Stimulated activated effector memory CD8-positive, alpha-beta T cell treated with anti-CD3 and anti-CD28 coated beads, Interleukin-12 subunit alpha, Interleukin-12 subunit beta, amount 100 ng/mL, for 72 hours (primary cell): ENCODE measurements around the gene THSD4.

Source experiments
- ATAC-seq: fragments of 150-1000 bp; cut with Tn5 transposase; 2 replicates; pipeline ENCODE4 v1.10.0; 2021
- DNase-seq, 2 donors: peaks; one replicate each; pipeline ENCODE4 v3.0.0; 2021 to 2022; ENCODE audit warnings: low spot score in 2 of 2
- H3K27ac Mint-ChIP-seq: one replicate; pipeline ENCODE4 v1.8.0; 2022; ENCODE audit warnings: mild to moderate bottlenecking, mixed read lengths
- H3K36me3 Mint-ChIP-seq: one replicate; pipeline ENCODE4 v1.8.0; 2022; ENCODE audit warnings: mild to moderate bottlenecking, mixed read lengths
- H3K4me1 Mint-ChIP-seq: one replicate; pipeline ENCODE4 v1.8.0; 2022; ENCODE audit warnings: mixed read lengths
- H3K4me3 Mint-ChIP-seq: one replicate; pipeline ENCODE4 v1.8.0; 2022; ENCODE audit warnings: mild to moderate bottlenecking, mixed read lengths
- H3K9me3 Mint-ChIP-seq: one replicate; pipeline ENCODE4 v1.8.0; 2022; ENCODE audit warnings: mixed read lengths

The THSD4 gene

GRCh38 chr15:71634820-71635560 is 519.7 kb downstream of the THSD4 start:
- no peaks in the 10 kb centered on the region for H3K9me3 Mint-ChIP-seq
- no peaks in the 10 kb centered on the region for H3K36me3 Mint-ChIP-seq
- DNase-seq (no peak), ATAC-seq (no peak)
- H3K4me1 Mint-ChIP-seq: no peaks in the 10 kb centered on the region
- no peak overlapping the region for H3K27ac Mint-ChIP-seq
- H3K4me3 Mint-ChIP-seq: no peak overlapping the region

GRCh38 chr15:71635735-71636134 is 520.5 kb downstream of the THSD4 start:
- no peak overlapping the region for H3K4me3 Mint-ChIP-seq

GRCh38 chr15:71638876-71639275 is 523.6 kb downstream of the THSD4 start:
- no peak overlapping the region for H3K4me3 Mint-ChIP-seq
- ATAC-seq: no peak
- H3K9me3 Mint-ChIP-seq: no peaks in the 10 kb centered on the region
- H3K36me3 Mint-ChIP-seq: no peaks in the 10 kb centered on the region
- H3K4me1 Mint-ChIP-seq: no peaks in the 10 kb centered on the region
- no peak overlapping the region for H3K27ac Mint-ChIP-seq
- DNase-seq: no peak

More at GRCh38 chr15:71635735-71636134, 520.5 kb downstream of the THSD4 start:
- H3K4me1 Mint-ChIP-seq: no peaks in the 10 kb centered on the region
- H3K27ac Mint-ChIP-seq: no peak overlapping the region
- H3K9me3 Mint-ChIP-seq: no peaks in the 10 kb centered on the region
- ATAC-seq: no peak
- H3K36me3 Mint-ChIP-seq: no peaks in the 10 kb centered on the region
- DNase-seq: no peak

- H3K4me3 Mint-ChIP-seq: no peak overlapping the region
- H3K27ac Mint-ChIP-seq: no peak overlapping the region
- ATAC-seq (no peak), DNase-seq (no peak)
- H3K9me3 Mint-ChIP-seq: no peaks in the 10 kb centered on the region
- no peaks in the 10 kb centered on the region for H3K36me3 Mint-ChIP-seq
- no peaks in the 10 kb centered on the region for H3K4me1 Mint-ChIP-seq
These were observed 524.2 kb downstream of the THSD4 start for GRCh38 chr15:71639471-71639870.

GRCh38 chr15:71643918-71644317 is 528.6 kb downstream of the THSD4 start:
- ATAC-seq (no peak), DNase-seq (no peak)
- no peak overlapping the region for H3K4me3 Mint-ChIP-seq
- no peaks in the 10 kb centered on the region for H3K4me1 Mint-ChIP-seq
- H3K9me3 Mint-ChIP-seq: peaks cover 3% of the 10 kb centered on the region
- H3K27ac Mint-ChIP-seq: no peak overlapping the region
- H3K36me3 Mint-ChIP-seq: no peaks in the 10 kb centered on the region

- no peak overlapping the region for H3K27ac Mint-ChIP-seq
- H3K4me3 Mint-ChIP-seq: no peak overlapping the region
- ATAC-seq (no peak), DNase-seq (no peak)
- peaks cover 3% of the 10 kb centered on the region for H3K9me3 Mint-ChIP-seq
- no peaks in the 10 kb centered on the region for H3K4me1 Mint-ChIP-seq
- no peaks in the 10 kb centered on the region for H3K36me3 Mint-ChIP-seq
These were observed 531.7 kb downstream of the THSD4 start for GRCh38 chr15:71646767-71647486.

- no peaks in the 10 kb centered on the region for H3K4me1 Mint-ChIP-seq
- no peaks in the 10 kb centered on the region for H3K36me3 Mint-ChIP-seq
- H3K4me3 Mint-ChIP-seq: no peak overlapping the region
- ATAC-seq (no peak), DNase-seq (no peak)
- peaks cover 3% of the 10 kb centered on the region for H3K9me3 Mint-ChIP-seq
- H3K27ac Mint-ChIP-seq: no peak overlapping the region
These were observed 532.2 kb downstream of the THSD4 start for GRCh38 chr15:71647487-71647808.

- Mint-ChIP-seq H3K36me3 (no peaks in the 10 kb centered on the region), H3K4me1 (no peaks in the 10 kb centered on the region), H3K4me3 (no peak overlapping the region), H3K9me3 (peaks cover 3% of the 10 kb centered on the region), H3K27ac (no peak overlapping the region)
- DNase-seq: no peak
- no peak for ATAC-seq
These were observed 532.8 kb downstream of the THSD4 start for GRCh38 chr15:71648095-71648494.

GRCh38 chr15:71649894-71650293 is 534.6 kb downstream of the THSD4 start:
- Mint-ChIP-seq H3K4me1 (no peaks in the 10 kb centered on the region), H3K27ac (no peak overlapping the region), H3K4me3 (no peak overlapping the region), H3K9me3 (peaks cover 3% of the 10 kb centered on the region), H3K36me3 (no peaks in the 10 kb centered on the region)
- DNase-seq (no peak), ATAC-seq (no peak)

- Mint-ChIP-seq H3K36me3 (no peaks in the 10 kb centered on the region), H3K27ac (no peak overlapping the region), H3K4me1 (no peaks in the 10 kb centered on the region), H3K9me3 (peaks cover 3% of the 10 kb centered on the region), H3K4me3 (no peak overlapping the region)
- DNase-seq: no peak
- no peak for ATAC-seq
These were observed 535.3 kb downstream of the THSD4 start for GRCh38 chr15:71650603-71651002.

- Mint-ChIP-seq H3K27ac (no peak overlapping the region), H3K4me1 (no peaks in the 10 kb centered on the region), H3K4me3 (no peak overlapping the region), H3K9me3 (no peaks in the 10 kb centered on the region), H3K36me3 (no peaks in the 10 kb centered on the region)
- no peak for DNase-seq
- no peak for ATAC-seq
These were observed 536.5 kb downstream of the THSD4 start for GRCh38 chr15:71651750-71652186.

GRCh38 chr15:71654042-71654719 is 538.9 kb downstream of the THSD4 start:
- no peak for ATAC-seq

GRCh38 chr15:71654720-71655174 is 539.5 kb downstream of the THSD4 start:
- Mint-ChIP-seq H3K36me3 (no peaks in the 10 kb centered on the region), H3K4me3 (no peak overlapping the region), H3K4me1 (no peaks in the 10 kb centered on the region), H3K9me3 (no peaks in the 10 kb centered on the region), H3K27ac (no peak overlapping the region)
- no peak for DNase-seq
- no peak for ATAC-seq

More at GRCh38 chr15:71654042-71654719, 538.9 kb downstream of the THSD4 start:
- H3K27ac Mint-ChIP-seq: no peak overlapping the region
- H3K4me3 Mint-ChIP-seq: no peak overlapping the region
- no peaks in the 10 kb centered on the region for H3K36me3 Mint-ChIP-seq
- H3K9me3 Mint-ChIP-seq: no peaks in the 10 kb centered on the region
- H3K4me1 Mint-ChIP-seq: no peaks in the 10 kb centered on the region
- no peak for DNase-seq

- no peak for ATAC-seq
- no peaks in the 10 kb centered on the region for H3K9me3 Mint-ChIP-seq
- H3K36me3 Mint-ChIP-seq: no peaks in the 10 kb centered on the region
- no peak for DNase-seq
- no peaks in the 10 kb centered on the region for H3K4me1 Mint-ChIP-seq
- no peak overlapping the region for H3K27ac Mint-ChIP-seq
- no peak overlapping the region for H3K4me3 Mint-ChIP-seq
These were observed 541.2 kb downstream of the THSD4 start for GRCh38 chr15:71656425-71656824.

- Mint-ChIP-seq H3K9me3 (no peaks in the 10 kb centered on the region), H3K36me3 (no peaks in the 10 kb centered on the region), H3K4me1 (no peaks in the 10 kb centered on the region), H3K27ac (no peak overlapping the region), H3K4me3 (no peak overlapping the region)
- ATAC-seq: no peak
- no peak for DNase-seq
These were observed 541.9 kb downstream of the THSD4 start for GRCh38 chr15:71657141-71657540.

- DNase-seq: no peak
- Mint-ChIP-seq H3K9me3 (no peaks in the 10 kb centered on the region), H3K27ac (no peak overlapping the region), H3K4me1 (no peaks in the 10 kb centered on the region), H3K4me3 (no peak overlapping the region), H3K36me3 (no peaks in the 10 kb centered on the region)
- no peak for ATAC-seq
These were observed 542.8 kb downstream of the THSD4 start for GRCh38 chr15:71658036-71658435.
